GM13976 (cell line): Measurements from ENCODE around the gene ZNF618.

Experiments used
- DNase-seq: peaks from one replicate; pipeline ENCODE4 v3.0.0; 2012; ENCODE audit warnings: low spot score
- CTCF ChIP-seq: IDR thresholded peaks from 2 replicates; pipeline ENCODE4 v1.5.1; 2012; ENCODE audit warnings: borderline replicate concordance, mild to moderate bottlenecking; ENCODE audit not compliant: insufficient read depth; ENCODE audit errors: extremely low read depth, missing control alignments, control extremely low read depth
- in situ Hi-C: fragments of 300-500 bp; cut with MboI; formaldehyde crosslinking; loops from one replicate; pipeline ENCODE4 v1.12.0; 2022; ENCODE audit warnings: low sequenced_read_pairs, mixed read lengths, inconsistent platforms; ENCODE audit not compliant: unreplicated experiment

Gene ZNF618

DNA sequence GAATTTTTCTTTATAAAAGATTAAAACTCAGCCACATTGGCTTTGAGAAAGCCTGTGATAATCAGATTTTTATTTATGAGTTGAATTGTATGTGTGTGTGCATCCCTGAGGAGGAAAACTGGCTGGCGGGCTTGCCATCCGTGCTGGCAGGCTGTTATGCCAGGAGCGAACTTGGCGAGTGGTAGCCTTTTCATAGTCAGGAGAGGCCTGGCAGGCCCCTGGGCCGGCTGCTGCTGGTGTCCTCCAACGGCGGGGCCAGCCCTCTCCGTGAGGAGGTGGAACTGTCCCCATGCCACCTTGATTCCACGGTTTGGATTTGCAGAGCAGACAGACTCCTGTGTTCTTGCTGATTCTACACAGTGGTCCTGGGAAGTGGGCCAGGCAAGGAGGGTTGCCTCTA is 43.3 kb downstream of the ZNF618 start:
- no peak for TF ChIP-seq CTCF
- in situ Hi-C loops, result no loop called here
- DNase-seq, result no peak

- in situ Hi-C loops, result no loop called here
- TF ChIP-seq CTCF, result no peak
- DNase-seq, result no peak
These were observed 43.8 kb downstream of the ZNF618 start for GRCh38 chr9:113919871-113920270.

DNA sequence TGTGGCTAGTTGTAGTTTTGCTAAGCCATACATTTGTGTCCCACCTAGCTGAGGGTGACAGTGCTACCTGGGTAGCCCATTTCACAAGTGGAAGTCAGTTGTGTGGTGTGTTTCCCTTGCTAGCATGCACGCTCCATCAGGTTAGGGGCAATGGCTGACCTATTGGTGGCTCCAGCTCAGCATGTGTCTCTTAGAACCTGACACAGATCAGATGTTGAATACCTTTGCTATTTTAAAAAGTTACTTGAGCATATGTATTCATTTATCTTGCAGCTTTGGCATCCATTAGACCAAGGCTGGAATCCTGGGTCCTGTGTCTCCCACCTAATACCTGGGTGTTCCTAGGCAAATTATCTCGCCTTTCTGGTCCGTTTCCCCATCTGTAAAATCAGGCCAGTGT is 44.8 kb downstream of the ZNF618 start:
- in situ Hi-C loops, result no loop called here
- no peak for TF ChIP-seq CTCF
- DNase-seq, result no peak

GRCh38 chr9:113921396-113921925 is 45.4 kb downstream of the ZNF618 start:
- no peak for TF ChIP-seq CTCF
- in situ Hi-C loops, result no loop called here
- DNase-seq, result no peak

- no peak for TF ChIP-seq CTCF
- in situ Hi-C loops, result no loop called here
- DNase-seq, result no peak
These were observed 46.1 kb downstream of the ZNF618 start for GRCh38 chr9:113922160-113922559.

GRCh38 chr9:113926211-113926610 is 50.1 kb downstream of the ZNF618 start:
- no peak for DNase-seq
- TF ChIP-seq CTCF, result no peak
- in situ Hi-C loops, result no loop called here

GRCh38 chr9:113927277-113927676 is 51.2 kb downstream of the ZNF618 start:
- in situ Hi-C loops, result no loop called here
- TF ChIP-seq CTCF, result no peak
- DNase-seq, result no peak
